HCT116 (cell line): ENCODE data around the gene MAP2K3.

ENCODE experiments used
- CEBPB ChIP-seq: IDR thresholded peaks from 2 replicates; pipeline ENCODE4 v1.6.1; 2012; ENCODE audit warnings: low read depth
- CTCF ChIP-seq, 3 experiments: fragments of 200-600 bp in 1 of 3; sonication (generic) in 1 of 3; IDR thresholded peaks in 2 of 3; conservative IDR thresholded peaks in 1 of 3; 2 replicates each; pipeline ENCODE4 v1.5.1; 2012 to 2017; ENCODE audit warnings: low read depth in 2 of 3, low read length in 2 of 3, antibody characterized with exemption in 1 of 3, borderline replicate concordance in 1 of 3, control low read depth in 1 of 3, mild to moderate bottlenecking in 1 of 3, mixed read lengths in 1 of 3, mixed run types in 1 of 3, moderate library complexity in 1 of 3; ENCODE audit not compliant: insufficient read depth in 1 of 3
- EZH2 ChIP-seq: fragments of 200-600 bp; sonication (generic); IDR thresholded peaks from 2 replicates; pipeline ENCODE4 v1.6.1; 2017; ENCODE audit warnings: antibody characterized with exemption, mixed run types
- EZH2phosphoT487 ChIP-seq: fragments of 200-600 bp; IDR thresholded peaks from 2 replicates; pipeline ENCODE4 v1.6.1; 2018; ENCODE audit warnings: antibody characterized with exemption, borderline replicate concordance
- FOSL1 ChIP-seq: IDR thresholded peaks from 2 replicates; pipeline ENCODE4 v1.6.1; 2012; ENCODE audit warnings: low read depth
- SP1 ChIP-seq: IDR thresholded peaks from 2 replicates; pipeline ENCODE4 v1.6.1; 2012; ENCODE audit warnings: low read depth
- YY1 ChIP-seq: IDR thresholded peaks from 2 replicates; pipeline ENCODE4 v1.6.1; 2011; ENCODE audit warnings: low read length, low read depth, moderate library complexity, mild to moderate bottlenecking; ENCODE audit not compliant: insufficient replicate concordance; ENCODE audit errors: extremely low read depth
- ZNF274 ChIP-seq: fragments of 200-500 bp; sonication (Bioruptor generic); IDR thresholded peaks from 2 replicates; pipeline ENCODE4 v1.6.1; 2014; ENCODE audit warnings: mild to moderate bottlenecking, low read depth, low read length, inconsistent platforms

GRCh38 chr17:21354796-21355385 lies 70.4 kb downstream of the MAP2K3 start:
- TF ChIP-seq EZH2, result no peak
- no peak for TF ChIP-seq CTCF (IDR thresholded peaks at IDR 0.05 in 2 of 3, conservative IDR thresholded peaks at IDR 0.05 in 1 of 3; ENCODE audit: borderline replicate concordance in 1 of 3, insufficient read depth in 1 of 3, low read depth in 2 of 3, low read length in 2 of 3)
- TF ChIP-seq YY1, result no peak
- TF ChIP-seq ZNF274, result no peak
- no peak for TF ChIP-seq SP1
- TF ChIP-seq EZH2phosphoT487, result no peak
- no peak for TF ChIP-seq FOSL1
- TF ChIP-seq CEBPB, result no peak
